Neural cell (in vitro differentiated cells): ENCODE results near the gene CRMP1. TPM values are rescaled to one million over a fixed set of nuclear protein-coding genes. Genes with fewer than 3 reads are reported as not detected.

Experiments
- H2AFZ ChIP-seq: fragments of 200-600, 300-800 bp; sonication (generic), shearing (Covaris generic); 2 replicates; pipeline ENCODE4 v1.6.0; 2014; ENCODE audit warnings: low read depth, mild to moderate bottlenecking, antibody characterized with exemption, low read length, moderate library complexity
- H3F3A ChIP-seq: fragments of 200-600 bp; shearing (Covaris generic); 2 replicates; pipeline ENCODE4 v1.6.1; 2016; ENCODE audit warnings: mild to moderate bottlenecking, moderate library complexity, mixed read lengths, antibody characterized with exemption, low read length; ENCODE audit not compliant: insufficient read depth, poor library complexity, severe bottlenecking
- H3K27ac ChIP-seq: fragments of 200-600, 300-800 bp; sonication (generic), shearing (Covaris generic); 2 replicates; pipeline ENCODE4 v1.5.1; 2014; ENCODE audit warnings: mild to moderate bottlenecking, low read length, moderate library complexity
- H3K27me3 ChIP-seq: fragments of 300-800, 200-600 bp; sonication (generic), shearing (Covaris generic); 2 replicates; pipeline ENCODE4 v1.6.0; 2014; ENCODE audit warnings: mild to moderate bottlenecking, low read depth, low read length, moderate library complexity; ENCODE audit not compliant: insufficient read depth
- H3K36me3 ChIP-seq: fragments of 300-800, 200-600 bp; sonication (generic), shearing (Covaris generic); 2 replicates; pipeline ENCODE4 v1.5.1; 2014; ENCODE audit warnings: mild to moderate bottlenecking, antibody characterized with exemption, low read length, moderate library complexity; ENCODE audit not compliant: insufficient read depth
- H3K4me2 ChIP-seq: fragments of 300-800, 200-600 bp; sonication (generic), shearing (Covaris generic); 2 replicates; pipeline ENCODE4 v1.6.0; 2014; ENCODE audit warnings: mild to moderate bottlenecking, low read length
- H3K4me3 ChIP-seq: fragments of 300-800, 200-600 bp; sonication (generic), shearing (Covaris generic); 2 replicates; pipeline ENCODE4 v1.5.1; 2014; ENCODE audit warnings: mild to moderate bottlenecking, low read length, moderate library complexity
- H3K79me2 ChIP-seq: fragments of 200-600 bp; shearing (Covaris generic); replicated peaks from 2 replicates; pipeline ENCODE4 v1.6.0; 2014; ENCODE audit warnings: mild to moderate bottlenecking, low read length, moderate library complexity; ENCODE audit not compliant: insufficient read depth
- H3K9ac ChIP-seq: fragments of 300-800, 200-600 bp; sonication (generic), shearing (Covaris generic); 2 replicates; pipeline ENCODE4 v1.6.1; 2016; ENCODE audit warnings: mild to moderate bottlenecking, low read length, mixed read lengths
- H3K9me2 ChIP-seq: fragments of 200-600 bp; shearing (Covaris generic); 2 replicates; pipeline ENCODE4 v1.6.1; 2016; ENCODE audit warnings: mild to moderate bottlenecking, low read length, mixed read lengths; ENCODE audit not compliant: insufficient read depth
- H3K9me3 ChIP-seq: fragments of 200-600, 300-800 bp; sonication (generic), shearing (Covaris generic); 2 replicates; pipeline ENCODE4 v1.6.1; 2016; ENCODE audit warnings: mild to moderate bottlenecking, mixed run types, low read length, moderate library complexity, mixed read lengths
- H4K20me1 ChIP-seq: fragments of 200-600 bp; shearing (Covaris generic); 2 replicates; pipeline ENCODE4 v1.6.1; 2016; ENCODE audit warnings: mild to moderate bottlenecking, mixed run types; ENCODE audit not compliant: insufficient read depth
- CTCF ChIP-seq: fragments of 450-650 bp; IDR thresholded peaks from 2 replicates; pipeline ENCODE4 v1.5.1; 2014; ENCODE audit warnings: antibody characterized with exemption, mild to moderate bottlenecking, moderate library complexity; ENCODE audit not compliant: poor library complexity, severe bottlenecking
- EP300 ChIP-seq: fragments of 450-650 bp; conservative IDR thresholded peaks from 2 replicates; pipeline ENCODE4 v1.6.1; 2014; ENCODE audit warnings: antibody characterized with exemption, mild to moderate bottlenecking, moderate library complexity; ENCODE audit not compliant: poor library complexity, severe bottlenecking
- EZH2 ChIP-seq: fragments of 200-600, 300-800 bp; shearing (Covaris generic), sonication (generic); IDR thresholded peaks from 2 replicates; pipeline ENCODE4 v1.6.1; 2014; ENCODE audit warnings: antibody characterized with exemption, low read length, borderline replicate concordance, mild to moderate bottlenecking; ENCODE audit not compliant: insufficient read depth, poor library complexity, severe bottlenecking
- MXI1 ChIP-seq: fragments of 450-650 bp; conservative IDR thresholded peaks from 2 replicates; pipeline ENCODE4 v1.6.1; 2014; ENCODE audit warnings: antibody characterized with exemption, mild to moderate bottlenecking; ENCODE audit not compliant: poor library complexity, severe bottlenecking
- POLR2AphosphoS5 ChIP-seq: IDR thresholded peaks from 2 replicates; pipeline ENCODE4 v1.6.1; 2012
- RAD21 ChIP-seq: fragments of 450-650 bp; conservative IDR thresholded peaks from 2 replicates; pipeline ENCODE4 v1.6.1; 2014; ENCODE audit warnings: antibody characterized with exemption, mild to moderate bottlenecking, moderate library complexity
- REST ChIP-seq: IDR thresholded peaks from 2 replicates; pipeline ENCODE4 v1.6.1; 2012; ENCODE audit warnings: borderline replicate concordance
- SMC3 ChIP-seq: fragments of 450-650 bp; conservative IDR thresholded peaks from 2 replicates; pipeline ENCODE4 v1.6.1; 2014; ENCODE audit warnings: antibody characterized with exemption, mild to moderate bottlenecking, moderate library complexity; ENCODE audit not compliant: poor library complexity
- TAF1 ChIP-seq: IDR thresholded peaks from 2 replicates; pipeline ENCODE4 v1.6.1; 2012; ENCODE audit warnings: low read depth
- polyA plus RNA-seq: library from polyadenylated mRNA; depleted of rRNA; stranded (reverse); fragments of >200 nt; gene quantifications from 2 replicates; pipeline ENCODE4 v1.2.3, GENCODE V29; 2014

The CRMP1 gene
- polyA plus RNA-seq, 1 donor from 2014 or later: 642 TPM

GRCh38 chr4:5788144-5788543, 104.7 kb downstream of the CRMP1 start:
- TF ChIP-seq CTCF: no peak
- no peak for TF ChIP-seq TAF1
- no peak for TF ChIP-seq MXI1
- H3K9ac ChIP-seq: no peak overlapping the region
- no peak overlapping the region for H3K4me2 ChIP-seq
- no peaks in the 10 kb centered on the region for H3F3A ChIP-seq
- H3K9me3 ChIP-seq: no peaks in the 10 kb centered on the region
- H3K27ac ChIP-seq: no peak overlapping the region
- H3K27me3 ChIP-seq: no peaks in the 10 kb centered on the region
- no peaks in the 10 kb centered on the region for H3K9me2 ChIP-seq
- H3K4me3 ChIP-seq: no peak overlapping the region
- no peaks in the 10 kb centered on the region for H3K79me2 ChIP-seq
- no peak overlapping the region for H2AFZ ChIP-seq
- H4K20me1 ChIP-seq: no peaks in the 10 kb centered on the region
- H3K36me3 ChIP-seq: no peaks in the 10 kb centered on the region

- Histone ChIP-seq H3K4me3 (no peak overlapping the region), H3K36me3 (no peaks in the 10 kb centered on the region), H3K9ac (no peak overlapping the region), H3K27me3 (no peaks in the 10 kb centered on the region), H4K20me1 (no peaks in the 10 kb centered on the region), H3F3A (no peaks in the 10 kb centered on the region), H2AFZ (no peak overlapping the region), H3K79me2 (no peaks in the 10 kb centered on the region), H3K27ac (no peak overlapping the region), H3K9me3 (no peaks in the 10 kb centered on the region), H3K4me2 (no peak overlapping the region), H3K9me2 (no peaks in the 10 kb centered on the region)
- no peak for TF ChIP-seq EP300
- TF ChIP-seq MXI1: no peak
- TF ChIP-seq POLR2AphosphoS5: no peak
- no peak for TF ChIP-seq CTCF
- no peak for TF ChIP-seq RAD21
- TF ChIP-seq TAF1: no peak
- no peak for TF ChIP-seq REST
- no peak for TF ChIP-seq SMC3
- TF ChIP-seq EZH2: no peak
Observed at GRCh38 chr4:5787311-5787710, 105.6 kb downstream of the CRMP1 start.
